Dedifferentiated amniotic fluid mesenchymal stem cell (primary cell): ENCODE results near the gene SPHK2.

Source experiments
- DNase-seq: peaks from one replicate; pipeline ENCODE4 v3.0.0-alpha.2; 2016; ENCODE audit errors: extremely low spot score

Gene SPHK2

DNA sequence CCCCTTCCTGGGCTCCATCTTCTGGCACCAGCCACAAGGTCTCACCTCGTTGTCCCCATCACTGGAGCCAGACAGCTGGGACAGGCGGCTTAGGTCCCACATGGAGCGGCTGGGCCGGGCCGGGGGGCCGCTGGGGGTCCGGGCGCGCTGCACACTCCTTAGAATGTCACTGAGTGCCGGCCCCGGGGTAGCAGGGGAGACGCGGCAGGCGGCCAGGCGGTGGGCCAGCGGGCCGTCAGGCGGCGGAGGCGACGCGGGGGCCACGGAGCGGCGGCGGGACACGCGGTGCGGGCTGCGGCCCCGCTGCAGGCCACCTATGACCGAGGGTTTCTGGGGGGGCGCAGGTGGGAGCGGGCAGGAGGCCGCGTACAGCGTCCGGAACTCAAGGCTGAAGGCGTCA is 15.9 kb upstream of the SPHK2 start:
- no peak for DNase-seq

DNA sequence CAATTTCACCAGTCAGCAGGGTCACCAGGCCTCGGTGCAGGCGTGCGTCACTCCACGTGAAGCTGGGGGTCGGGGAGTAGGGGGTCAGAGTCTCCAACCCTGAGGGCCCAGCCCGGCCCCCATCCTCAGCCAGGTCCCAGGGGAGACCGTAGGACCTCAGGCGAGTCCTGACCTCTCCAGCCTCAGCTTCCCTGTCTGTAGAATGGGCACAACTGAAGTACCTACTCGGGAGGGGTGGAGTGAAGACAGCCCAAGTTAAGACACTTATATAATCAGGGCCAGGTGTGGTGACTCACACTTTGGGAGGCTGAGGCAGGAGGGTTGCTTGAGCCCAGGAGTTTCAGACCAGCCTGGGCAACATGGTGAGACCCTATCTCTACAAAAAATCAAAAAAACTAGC is 15.5 kb upstream of the SPHK2 start:
- no peak for DNase-seq

DNA sequence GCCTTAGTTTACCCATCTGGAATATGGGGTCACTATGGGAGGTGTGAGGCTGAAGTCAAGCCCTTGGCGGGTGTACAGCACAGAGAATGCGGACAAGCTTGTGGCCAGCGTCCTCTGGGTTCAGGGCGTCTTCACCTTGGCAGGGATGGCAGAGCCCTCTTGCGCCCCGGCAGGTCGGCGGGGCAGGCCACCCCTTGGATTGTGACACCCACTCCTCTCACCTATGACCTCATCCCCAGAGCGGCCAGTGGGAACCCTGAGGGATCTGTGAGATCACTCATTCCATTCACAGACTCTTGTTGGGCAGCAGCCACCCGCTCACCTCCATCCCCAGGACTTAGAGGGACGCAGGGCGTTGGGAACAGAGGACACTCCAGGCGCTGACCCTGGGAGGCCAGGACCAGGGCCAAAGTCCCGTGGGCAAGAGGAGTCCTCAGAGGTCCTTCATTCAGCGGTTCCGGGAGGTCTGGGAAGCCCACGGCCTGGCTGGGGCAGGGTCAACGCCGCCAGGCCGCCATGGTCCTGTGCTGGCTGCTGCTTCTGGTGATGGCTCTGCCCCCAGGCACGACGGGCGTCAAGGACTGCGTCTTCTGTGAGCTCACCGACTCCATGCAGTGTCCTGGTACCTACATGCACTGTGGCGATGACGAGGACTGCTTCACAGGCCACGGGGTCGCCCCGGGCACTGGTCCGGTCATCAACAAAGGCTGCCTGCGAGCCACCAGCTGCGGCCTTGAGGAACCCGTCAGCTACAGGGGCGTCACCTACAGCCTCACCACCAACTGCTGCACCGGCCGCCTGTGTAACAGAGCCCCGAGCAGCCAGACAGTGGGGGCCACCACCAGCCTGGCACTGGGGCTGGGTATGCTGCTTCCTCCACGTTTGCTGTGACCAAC is 12.6 kb upstream of the SPHK2 start, which contains the start of gene SPACA4:
SPACA4 (plus strand) TSS at position 280 of the 896 bp plus-strand sequence; CDS start at position 517, 237 bp downstream.
- DNase-seq, result no peak

DNA sequence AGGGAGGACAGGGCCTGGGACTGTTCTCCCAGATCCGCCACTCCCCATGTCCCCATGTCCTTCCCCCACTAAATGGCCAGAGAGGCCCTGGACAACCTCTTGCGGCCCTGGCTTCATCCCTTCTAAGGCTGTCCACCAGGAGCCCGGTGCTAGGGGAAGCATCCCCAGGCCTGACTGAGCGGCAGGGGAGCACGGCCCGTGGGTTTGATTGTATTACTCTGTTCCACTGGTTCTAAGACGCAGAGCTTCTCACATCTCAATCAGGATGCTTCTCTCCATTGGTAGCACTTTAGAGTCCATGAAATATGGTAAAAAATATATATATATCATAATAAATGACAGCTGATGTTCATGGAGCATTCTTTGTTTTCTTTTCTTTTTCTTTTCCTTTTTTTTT is 11.9 kb upstream of the SPHK2 start:
- no peak for DNase-seq

DNA sequence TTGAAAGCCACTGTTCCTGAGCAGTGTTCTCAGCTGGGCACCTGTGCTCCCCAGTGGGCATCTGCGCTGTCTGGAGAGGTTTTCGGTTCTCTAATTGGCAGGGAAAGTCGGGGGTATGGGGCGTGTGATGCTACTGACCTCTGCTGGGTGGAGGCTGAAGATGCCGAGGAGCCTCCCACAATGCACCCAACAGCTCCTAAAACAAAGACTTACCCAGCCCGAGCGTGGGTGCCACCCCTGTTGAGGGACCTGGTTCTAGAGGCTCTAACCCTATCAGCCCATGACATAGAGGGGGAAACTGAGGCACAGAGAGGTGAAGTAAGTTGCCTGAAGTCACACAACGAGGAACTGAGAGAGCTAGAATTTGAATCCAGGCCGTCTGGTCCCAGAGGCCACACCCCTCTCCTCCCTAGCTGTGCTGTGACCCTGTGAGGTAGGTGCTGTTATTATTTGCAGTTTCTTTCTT is 10.5 kb upstream of the SPHK2 start:
- DNase-seq, result peak; percentile 34

DNA sequence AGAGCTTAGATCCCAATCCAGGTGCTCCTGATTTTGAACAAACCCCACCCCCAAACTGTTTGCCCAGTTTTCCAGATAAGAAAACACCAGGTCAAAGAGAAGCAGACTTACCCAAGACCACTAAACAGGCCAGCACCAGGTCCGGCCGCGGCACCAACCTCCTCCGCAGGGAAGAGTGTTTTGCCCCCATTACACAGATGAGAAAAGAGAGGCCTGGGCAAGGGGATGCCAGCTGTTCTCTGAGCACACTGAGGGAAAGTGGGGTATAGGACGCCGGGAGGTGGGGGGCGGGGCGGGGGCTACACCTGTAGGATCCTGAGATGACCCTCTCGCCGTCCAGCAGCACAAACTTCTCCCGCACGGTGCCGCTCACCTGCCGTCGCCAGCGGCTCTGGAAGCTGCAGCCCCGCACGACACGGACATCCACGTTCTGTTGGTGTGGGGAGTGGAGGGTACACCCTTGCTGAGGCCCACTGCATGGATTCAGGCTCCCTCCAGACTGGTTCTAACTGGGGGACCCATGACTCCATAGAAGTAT is 9.7 kb upstream of the SPHK2 start:
- no peak for DNase-seq

DNA sequence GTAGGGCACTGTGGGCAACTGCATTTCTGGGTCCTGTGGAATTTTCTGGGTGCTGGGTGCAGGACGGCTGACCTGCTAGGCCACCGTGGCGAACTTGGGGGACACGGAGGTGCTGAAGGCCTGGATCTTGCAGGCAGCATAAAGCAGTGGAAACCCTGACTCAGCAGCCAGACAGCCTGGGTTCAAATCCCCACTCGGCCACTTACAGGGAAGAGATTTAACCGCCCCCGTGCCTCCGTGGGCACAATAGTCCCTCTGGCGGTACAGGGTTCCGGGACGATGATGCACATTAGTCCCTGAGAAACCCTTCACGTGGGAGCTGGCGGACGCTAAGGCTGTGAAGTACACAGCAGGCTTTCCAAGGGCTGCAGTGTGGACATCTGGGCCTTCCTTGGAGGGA is 7.4 kb upstream of the SPHK2 start:
- DNase-seq, result no peak

DNA sequence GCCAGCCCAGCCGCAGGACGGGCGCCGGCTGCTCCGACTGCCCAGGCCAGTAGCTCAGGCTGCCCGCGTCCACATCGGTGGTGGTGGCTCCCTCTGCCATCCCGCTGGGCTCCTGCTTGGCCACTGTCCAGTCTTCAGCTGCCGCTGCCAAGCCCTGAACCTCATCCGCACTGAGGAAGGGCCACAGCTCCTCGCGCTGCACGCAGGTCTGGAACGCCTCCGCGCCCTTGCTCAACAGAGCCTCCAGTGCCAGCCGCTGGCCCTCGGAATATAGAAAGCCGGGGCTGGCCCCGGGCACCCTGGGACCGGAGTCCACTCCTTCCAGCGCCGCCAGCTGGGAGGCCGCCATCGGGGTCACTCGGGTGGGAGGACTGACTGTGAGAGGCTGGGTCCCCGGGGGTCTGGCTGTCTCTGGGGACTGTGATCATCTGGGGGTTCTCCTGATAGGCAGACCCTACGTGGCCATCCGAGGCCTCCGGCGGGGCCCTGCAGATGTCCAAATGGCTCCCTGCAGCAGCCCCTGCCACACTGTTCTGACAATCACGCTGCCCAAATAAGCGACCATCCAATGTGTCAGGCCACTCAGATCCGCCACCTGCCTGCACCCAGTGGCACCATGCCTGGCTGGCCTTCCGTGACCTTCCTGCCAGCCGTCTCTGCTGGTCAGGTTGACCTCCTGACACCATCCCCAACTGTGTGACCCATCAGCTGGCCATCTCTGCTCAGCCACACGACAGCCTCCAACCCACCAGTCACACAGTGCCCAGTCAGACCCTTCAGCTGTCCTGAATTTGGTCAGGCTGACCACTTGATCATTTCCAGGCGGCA is 6.1 kb upstream of the SPHK2 start:
- no peak for DNase-seq

DNA sequence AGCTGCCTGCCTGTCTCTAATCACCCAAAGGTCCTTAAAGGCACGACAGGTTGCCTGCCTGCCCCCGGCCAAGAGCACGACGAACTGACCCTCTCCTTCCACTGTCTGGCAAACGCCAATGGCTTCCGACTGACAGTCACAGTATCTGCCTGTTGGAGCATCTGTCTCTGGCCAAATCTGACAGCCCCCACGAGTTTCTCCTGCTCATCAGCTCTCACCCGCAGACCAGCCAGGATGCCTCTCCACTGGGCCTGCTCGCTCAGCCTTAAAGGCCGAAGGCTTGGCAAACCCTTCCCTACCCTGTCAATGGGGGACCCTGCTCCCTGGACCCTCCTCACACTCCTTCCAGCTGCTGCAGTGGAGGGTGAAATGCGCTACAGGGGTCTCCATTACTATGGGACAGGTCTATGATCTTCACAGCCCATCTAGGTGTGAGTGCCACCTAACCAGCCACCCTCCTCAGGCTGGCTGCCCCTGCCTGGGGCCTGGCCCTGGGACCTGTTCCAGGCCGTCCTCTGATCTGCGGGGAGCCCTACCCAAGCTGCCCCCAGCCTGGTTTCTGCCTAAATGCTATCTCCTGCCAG is 5.4 kb upstream of the SPHK2 start:
- no peak for DNase-seq

DNA sequence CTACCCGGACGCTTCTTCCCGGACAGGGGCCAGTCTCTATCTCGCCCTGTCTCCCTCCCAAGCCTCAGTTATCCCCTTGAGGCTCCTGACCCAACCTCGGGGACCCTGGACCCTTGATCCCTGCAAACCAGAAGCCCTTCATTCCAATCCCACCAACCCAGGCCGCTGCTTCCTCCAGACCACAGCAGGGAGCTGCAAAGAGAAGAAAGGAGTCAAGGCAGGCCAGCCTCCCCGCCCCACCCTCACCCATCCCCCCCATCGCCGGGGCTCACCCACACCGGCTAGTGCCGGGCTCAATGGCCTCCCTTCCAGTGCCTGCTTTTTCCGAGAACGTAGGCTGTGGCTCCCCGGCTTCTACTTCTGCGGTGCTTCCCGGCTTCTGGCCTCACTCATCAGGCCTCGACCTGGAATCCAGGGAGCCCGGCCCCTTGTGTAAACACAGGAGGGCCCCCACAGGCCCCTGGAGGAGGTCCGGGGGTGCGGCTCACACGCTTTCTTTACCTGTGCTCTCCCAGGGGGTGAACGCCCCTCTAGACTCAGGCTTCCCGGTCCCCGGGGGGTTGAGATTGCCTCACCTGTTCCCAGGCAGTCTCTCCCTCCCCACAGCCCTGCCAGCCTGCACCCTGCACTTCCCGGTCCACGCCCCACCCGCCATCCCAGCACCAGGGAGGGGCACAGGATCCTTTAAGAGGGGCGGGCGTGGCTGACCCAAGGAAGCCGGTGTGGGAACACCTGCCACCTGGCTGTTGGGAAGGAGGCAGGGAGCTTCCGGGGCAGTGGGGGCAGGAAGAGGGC is 4.7 kb upstream of the SPHK2 start, which contains the start of gene FAM83E:
FAM83E (minus strand) TSS at position 641 of the 795 bp plus-strand sequence. CDS start 1,704 bp downstream, outside the sequence.
- no peak for DNase-seq

DNA sequence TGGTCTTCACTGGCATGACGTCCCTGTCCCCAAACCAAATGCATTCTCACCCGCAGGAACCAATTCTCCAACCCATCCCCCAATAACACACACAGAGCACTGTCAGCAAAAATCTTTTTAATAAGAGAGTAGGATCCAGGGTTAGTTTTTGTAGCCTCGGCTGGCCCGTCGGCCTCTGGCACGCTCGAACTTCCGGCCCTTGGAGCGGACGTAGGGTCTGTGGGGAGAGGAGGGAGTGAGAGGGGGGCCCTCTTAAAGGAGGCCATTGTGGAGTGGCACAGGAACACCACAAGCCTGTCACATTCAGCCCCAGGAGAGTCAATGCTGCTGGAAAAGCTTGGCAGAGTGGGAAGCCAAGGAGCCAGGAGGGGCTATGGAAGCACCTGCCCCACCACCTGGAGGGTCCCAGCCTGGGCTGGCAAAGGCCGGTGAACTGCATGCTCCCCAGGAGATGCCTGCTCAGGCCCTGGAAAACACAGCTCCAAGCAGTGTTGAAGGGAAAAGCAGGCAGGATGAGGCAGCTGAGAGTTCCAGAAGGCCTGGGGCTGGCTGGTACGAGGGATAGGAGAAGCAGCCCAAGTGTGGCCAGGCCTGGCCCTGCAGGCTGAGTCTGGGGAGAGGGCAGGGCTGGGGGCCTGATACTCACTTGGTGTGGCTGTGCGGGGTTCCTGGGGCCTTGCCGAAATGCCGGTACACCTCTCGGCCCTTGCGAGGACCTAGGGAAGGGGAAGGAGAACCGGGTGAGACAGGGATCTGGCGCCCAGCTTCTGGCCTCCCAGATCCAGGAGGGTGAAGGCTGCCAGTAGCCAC is 3.9 kb upstream of the SPHK2 start:
- no peak for DNase-seq

DNA sequence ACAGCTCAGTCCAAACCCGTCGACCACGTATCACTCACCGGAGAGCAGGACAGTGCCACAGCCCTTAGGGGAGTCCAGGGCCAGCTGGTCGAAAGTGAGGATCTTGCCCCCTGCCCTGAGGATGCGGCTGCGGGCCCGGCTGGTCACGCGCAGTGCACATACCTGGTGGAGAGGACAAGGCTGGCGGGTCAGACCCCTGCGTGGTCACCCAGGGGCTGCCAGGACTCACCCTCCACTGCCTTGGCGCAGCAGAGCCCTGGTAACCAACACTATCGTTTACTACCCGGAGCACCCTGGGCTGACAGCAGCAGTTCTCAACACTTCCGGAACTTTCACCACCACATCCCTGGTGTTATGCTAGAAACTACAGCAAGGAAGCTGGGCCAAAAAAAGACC is 3.3 kb upstream of the SPHK2 start:
- DNase-seq, result no peak

DNA sequence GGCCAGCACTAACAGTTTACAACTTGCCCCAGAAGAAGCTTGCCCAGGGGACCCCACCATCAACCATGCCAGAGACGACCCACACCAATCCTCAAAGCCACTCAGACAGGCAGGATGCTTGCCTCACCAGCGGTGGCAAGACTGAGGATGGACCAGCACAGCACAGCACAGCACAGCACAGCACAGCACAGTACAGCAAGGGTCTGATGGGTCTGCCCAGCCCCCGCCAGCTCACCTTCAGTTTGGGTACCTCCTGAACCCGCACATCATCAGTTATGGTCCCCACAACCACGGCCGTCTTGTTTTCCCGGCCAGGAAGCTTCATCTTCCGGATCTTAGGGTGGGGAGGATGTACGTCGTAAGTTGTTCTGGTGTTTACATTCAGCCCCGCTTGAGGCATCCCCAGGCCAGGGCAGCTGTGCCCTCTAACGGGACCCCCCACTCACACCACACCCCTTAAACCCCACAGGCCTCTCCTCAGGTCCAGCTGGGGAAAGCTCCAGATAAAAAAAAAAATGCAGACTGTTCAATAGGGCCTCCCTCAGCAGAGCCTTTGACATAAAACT is 2.7 kb upstream of the SPHK2 start:
- no peak for DNase-seq

DNA sequence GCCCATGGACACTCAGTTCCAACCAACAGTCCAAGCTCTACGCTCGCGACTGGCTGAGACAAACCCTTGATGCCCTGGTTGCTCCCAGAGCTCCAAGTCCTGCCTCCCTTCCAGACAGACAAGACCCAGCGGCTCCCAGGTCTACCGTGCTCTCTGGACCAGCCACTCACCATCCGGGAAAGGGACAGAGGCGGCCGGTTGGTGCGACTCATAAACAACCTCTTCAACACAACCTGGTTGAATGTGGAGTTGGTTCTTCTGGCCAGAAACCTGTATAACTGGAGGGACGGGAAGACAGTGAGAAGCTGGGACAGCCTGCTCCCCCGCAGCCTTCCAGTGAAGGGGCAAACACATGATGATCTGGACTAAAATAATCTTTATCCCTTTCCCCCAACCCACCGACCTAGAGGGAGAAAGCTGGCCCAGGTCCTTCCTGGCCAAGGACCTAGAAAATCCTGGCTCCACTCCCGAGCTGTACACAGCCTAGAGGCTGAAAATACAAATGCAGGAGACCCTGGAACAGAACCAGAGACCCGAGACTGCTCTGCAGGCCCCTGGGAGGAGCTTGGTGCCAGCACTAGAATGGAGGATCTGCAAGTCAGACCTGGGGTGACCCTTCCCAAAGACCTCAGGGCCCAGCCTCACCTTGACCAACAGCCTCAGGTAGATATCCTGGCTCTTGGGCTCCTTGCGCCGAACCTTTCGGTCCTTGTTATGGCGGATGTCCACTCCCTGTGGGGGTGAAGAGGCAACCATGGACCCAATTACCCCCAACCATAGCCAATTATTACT is 2.0 kb upstream of the SPHK2 start:
- DNase-seq, result no peak

DNA sequence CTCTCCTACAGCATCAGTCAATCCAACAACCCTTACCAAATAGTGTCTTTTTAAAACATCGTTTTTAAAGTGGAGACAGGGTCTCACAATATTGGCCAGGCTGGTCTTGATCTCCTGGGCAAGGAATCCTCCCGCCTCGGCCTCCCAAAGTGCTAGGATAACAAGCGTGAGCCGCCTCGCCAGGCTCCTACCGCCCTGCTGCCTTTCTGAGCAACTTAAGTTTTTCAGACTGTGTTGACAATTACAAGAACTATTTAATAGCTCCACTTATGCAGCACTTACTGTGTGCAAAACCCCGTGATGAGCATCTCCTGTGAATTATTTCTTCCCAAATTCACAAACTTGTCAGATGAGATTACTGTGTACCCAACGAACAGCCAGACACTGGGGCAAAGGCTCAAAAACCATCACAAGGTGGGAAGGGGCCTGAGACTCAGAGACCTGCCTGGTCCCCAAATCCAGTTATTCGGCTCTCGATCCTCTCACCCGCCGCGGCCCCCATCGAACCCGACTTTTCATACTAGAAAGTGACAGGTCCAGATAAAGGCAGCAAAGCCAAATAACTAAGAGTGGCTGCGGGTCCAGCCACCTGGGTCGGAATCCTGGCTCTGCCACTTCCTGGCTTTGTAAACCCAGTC is 909 bp upstream of the SPHK2 start:
- DNase-seq, result no peak

DNA sequence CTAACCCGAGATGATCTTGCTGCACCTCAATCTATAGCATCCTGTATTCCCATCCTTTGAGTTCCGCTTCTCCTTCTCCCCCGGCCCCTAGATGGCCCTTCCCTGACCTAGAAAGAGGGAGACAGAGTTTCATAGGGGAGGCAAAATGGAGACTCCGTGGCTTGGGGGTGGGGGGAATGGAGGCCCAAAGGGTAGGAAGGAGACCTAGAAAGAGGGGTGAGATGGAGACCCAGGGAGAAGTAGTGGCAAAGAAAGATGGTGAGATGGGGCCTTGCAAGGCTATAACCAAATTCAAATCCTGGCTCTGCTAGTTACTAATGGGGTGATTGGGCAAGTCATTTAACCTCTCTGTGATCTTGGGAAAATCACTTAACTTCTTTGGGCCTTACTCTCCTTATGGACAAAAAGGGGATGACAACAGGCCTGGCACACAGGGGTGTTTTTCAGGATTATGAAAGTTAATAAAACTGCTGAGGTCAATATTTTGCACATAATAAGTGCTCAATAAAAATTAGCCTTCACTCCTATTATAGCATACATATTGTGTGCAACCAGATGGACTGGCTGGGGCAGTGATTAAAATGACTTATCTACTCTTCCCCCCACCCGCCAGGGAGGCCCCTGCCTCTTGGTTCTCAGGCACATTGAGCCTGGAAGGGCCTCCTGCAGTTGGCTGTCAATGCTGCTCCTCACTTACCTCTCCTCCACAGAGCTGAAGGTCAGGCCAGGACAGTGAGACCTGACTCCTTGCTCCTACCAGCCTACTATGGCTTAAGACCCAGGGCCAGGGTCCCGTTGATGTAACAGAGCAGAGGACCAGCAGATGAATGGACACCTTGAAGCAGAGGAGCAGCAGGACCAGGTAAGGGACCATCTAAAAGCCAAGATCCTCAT is 633 bp downstream of the SPHK2 start:
- DNase-seq, result no peak

DNA sequence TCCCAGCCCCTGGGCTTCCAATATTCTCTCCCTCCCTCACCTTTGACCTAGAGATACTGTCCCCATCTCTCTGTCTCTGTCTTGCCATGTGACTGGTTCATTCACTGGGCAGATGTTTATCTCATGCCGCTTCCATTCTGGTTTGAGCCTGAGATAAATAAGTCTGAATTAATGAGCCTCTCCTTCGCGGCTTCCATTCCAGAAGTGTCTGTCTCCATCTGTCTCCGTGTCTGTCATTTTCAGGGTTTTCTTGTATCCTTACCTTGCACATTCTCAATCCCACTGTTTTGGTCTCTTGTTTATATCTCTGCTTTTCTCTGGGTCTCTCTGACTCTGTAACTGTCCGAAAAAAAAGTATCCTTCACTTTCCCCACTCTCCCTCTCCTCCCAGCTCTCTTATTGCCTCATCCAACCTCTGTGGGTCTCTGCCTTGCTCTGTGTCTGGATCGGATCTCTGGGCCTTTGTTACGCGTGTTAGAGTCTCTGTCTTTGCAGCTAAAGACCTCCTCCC is 4.3 kb downstream of the SPHK2 start:
- no peak for DNase-seq
